ENCODE results near the gene SCAPER. TPM values are rescaled to one million over a fixed set of nuclear protein-coding genes. Genes with fewer than 3 reads are reported as not detected.

Gene SCAPER
- polyA plus RNA-seq, 1 donor from 2014 or later, result 77.1 TPM

DNA sequence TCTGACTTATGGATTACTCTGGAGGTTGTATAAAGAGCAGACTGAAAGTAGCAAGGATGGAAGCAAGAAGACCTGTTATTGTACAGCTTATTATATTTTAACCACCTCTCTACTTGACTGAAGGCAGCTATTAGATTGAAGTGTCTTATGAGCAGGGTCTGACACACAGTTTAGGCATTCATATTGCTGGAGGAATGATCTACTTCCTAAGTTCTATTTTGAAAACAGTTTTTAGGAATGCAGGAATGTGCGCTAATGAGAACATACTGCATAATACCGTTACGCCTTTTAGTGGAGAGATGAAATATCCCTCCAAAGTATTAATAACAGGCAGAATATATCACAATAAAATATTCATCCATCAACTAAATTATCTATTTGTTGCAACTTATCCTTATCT is 375.2 kb downstream of the SCAPER start:
- Histone ChIP-seq H3K27me3 (ENCODE audit: insufficient read depth, low read depth, low read length) (no peaks in the 10 kb centered on the region), H3K36me3 (ENCODE audit: insufficient read depth, low read length) (no peaks in the 10 kb centered on the region), H3K79me2 (replicated peaks; ENCODE audit: insufficient read depth, low read length) (no peaks in the 10 kb centered on the region), H3K9me2 (ENCODE audit: insufficient read depth, low read length) (no peaks in the 10 kb centered on the region), H3K4me3 (ENCODE audit: low read length) (no peak overlapping the region), H3K9ac (ENCODE audit: low read length) (no peak overlapping the region), H2AFZ (ENCODE audit: low read depth, low read length) (no peak overlapping the region), H3F3A (ENCODE audit: insufficient read depth, low read length, poor library complexity, severe bottlenecking) (no peaks in the 10 kb centered on the region), H3K27ac (ENCODE audit: low read length) (no peak overlapping the region), H3K4me2 (ENCODE audit: low read length) (no peak overlapping the region), H3K9me3 (ENCODE audit: low read length) (no peaks in the 10 kb centered on the region), H4K20me1 (ENCODE audit: insufficient read depth) (no peaks in the 10 kb centered on the region)
- TF ChIP-seq RAD21 (conservative IDR thresholded peaks at IDR 0.05) (no peak), REST (IDR thresholded peaks at IDR 0.05; ENCODE audit: borderline replicate concordance) (no peak), CTCF (IDR thresholded peaks at IDR 0.05; ENCODE audit: poor library complexity, severe bottlenecking) (no peak), EZH2 (IDR thresholded peaks at IDR 0.05; ENCODE audit: borderline replicate concordance, insufficient read depth, low read length, poor library complexity, severe bottlenecking) (no peak), SMC3 (conservative IDR thresholded peaks at IDR 0.05; ENCODE audit: poor library complexity) (no peak)

- H3K36me3 ChIP-seq (ENCODE audit: insufficient read depth, low read length), result no peaks in the 10 kb centered on the region
- TF ChIP-seq RAD21 (conservative IDR thresholded peaks at IDR 0.05) (no peak), POLR2AphosphoS5 (IDR thresholded peaks at IDR 0.05) (no peak), TAF1 (IDR thresholded peaks at IDR 0.05; ENCODE audit: low read depth) (no peak), CTCF (IDR thresholded peaks at IDR 0.05; ENCODE audit: poor library complexity, severe bottlenecking) (no peak), EP300 (conservative IDR thresholded peaks at IDR 0.05; ENCODE audit: poor library complexity, severe bottlenecking) (no peak), REST (IDR thresholded peaks at IDR 0.05; ENCODE audit: borderline replicate concordance) (no peak), MXI1 (conservative IDR thresholded peaks at IDR 0.05; ENCODE audit: poor library complexity, severe bottlenecking) (no peak), EZH2 (IDR thresholded peaks at IDR 0.05; ENCODE audit: borderline replicate concordance, insufficient read depth, low read length, poor library complexity, severe bottlenecking) (no peak)
- no peaks in the 10 kb centered on the region for H4K20me1 ChIP-seq (ENCODE audit: insufficient read depth)
- H3K9me3 ChIP-seq (ENCODE audit: low read length), result no peaks in the 10 kb centered on the region
- no peak overlapping the region for H3K27ac ChIP-seq (ENCODE audit: low read length)
- no peak overlapping the region for H3K4me3 ChIP-seq (ENCODE audit: low read length)
- no peaks in the 10 kb centered on the region for H3F3A ChIP-seq (ENCODE audit: insufficient read depth, low read length, poor library complexity, severe bottlenecking)
- H2AFZ ChIP-seq (ENCODE audit: low read depth, low read length), result no peak overlapping the region
- no peaks in the 10 kb centered on the region for H3K79me2 ChIP-seq (replicated peaks; ENCODE audit: insufficient read depth, low read length)
- H3K9me2 ChIP-seq (ENCODE audit: insufficient read depth, low read length), result no peaks in the 10 kb centered on the region
- no peak overlapping the region for H3K4me2 ChIP-seq (ENCODE audit: low read length)
- no peak overlapping the region for H3K9ac ChIP-seq (ENCODE audit: low read length)
- no peaks in the 10 kb centered on the region for H3K27me3 ChIP-seq (ENCODE audit: insufficient read depth, low read depth, low read length)
These were observed 379.0 kb downstream of the SCAPER start for GRCh38 chr15:76526111-76526510.
